Lower leg skin (tissue), 4 donors: ENCODE results near the gene CBX4. TPM values are rescaled to one million over a fixed set of nuclear protein-coding genes. Genes with fewer than 3 reads are reported as not detected.
A peak's percentile ranks its signal among the peaks of the same experiment; 100 is the strongest.

Experiments used
- DNase-seq, 2 donors: peaks; one replicate each; pipeline ENCODE4 v3.0.0-alpha.2; 2019; ENCODE audit warnings: low spot score in 2 of 2
- H3K4me3 ChIP-seq: fragments of 200-600 bp; sonication (generic); 2 replicates; pipeline ENCODE4 v1.5.1; 2017; ENCODE audit warnings: mild to moderate bottlenecking, low read depth; ENCODE audit not compliant: poor library complexity, severe bottlenecking
- POLR2A ChIP-seq, 2 donors: fragments of 450-650 bp; IDR thresholded peaks; one replicate each; pipeline ENCODE4 v1.6.1; 2016 to 2017; ENCODE audit warnings: antibody characterized with exemption in 2 of 2, mild to moderate bottlenecking in 1 of 2, moderate library complexity in 1 of 2
- WGBS, 2 donors: methylation state at CpG; one replicate each; pipeline ENCODE4 v1.1.5; 2018; 5-methylcytosine and 5-hydroxymethylcytosine counted together
- intact Hi-C: fragments of 100-400 bp; cut with DNase I; formaldehyde crosslinking; loops from one replicate; pipeline ENCODE4 v1.15.0; 2023; ENCODE audit warnings: low total_unique reads
- total RNA-seq, 4 donors: library from RNA; depleted of rRNA; stranded (reverse); fragments of >200 nt; gene quantifications; one replicate each; pipeline ENCODE4 v1.1.0, GENCODE V29; 2016
- TF ChIP-seq, protein P1 (sequence below), 3 donors: fragments of 450-650 bp; IDR thresholded peaks; one replicate each; pipeline ENCODE4 v1.5.1; 2016; ENCODE audit warnings: antibody characterized with exemption in 3 of 3, mild to moderate bottlenecking in 3 of 3, moderate library complexity in 2 of 3

The CBX4 gene
- total RNA-seq, 4 donors from 2014 or later: 30.2 to 35.6 (median 32.2) TPM

DNA sequence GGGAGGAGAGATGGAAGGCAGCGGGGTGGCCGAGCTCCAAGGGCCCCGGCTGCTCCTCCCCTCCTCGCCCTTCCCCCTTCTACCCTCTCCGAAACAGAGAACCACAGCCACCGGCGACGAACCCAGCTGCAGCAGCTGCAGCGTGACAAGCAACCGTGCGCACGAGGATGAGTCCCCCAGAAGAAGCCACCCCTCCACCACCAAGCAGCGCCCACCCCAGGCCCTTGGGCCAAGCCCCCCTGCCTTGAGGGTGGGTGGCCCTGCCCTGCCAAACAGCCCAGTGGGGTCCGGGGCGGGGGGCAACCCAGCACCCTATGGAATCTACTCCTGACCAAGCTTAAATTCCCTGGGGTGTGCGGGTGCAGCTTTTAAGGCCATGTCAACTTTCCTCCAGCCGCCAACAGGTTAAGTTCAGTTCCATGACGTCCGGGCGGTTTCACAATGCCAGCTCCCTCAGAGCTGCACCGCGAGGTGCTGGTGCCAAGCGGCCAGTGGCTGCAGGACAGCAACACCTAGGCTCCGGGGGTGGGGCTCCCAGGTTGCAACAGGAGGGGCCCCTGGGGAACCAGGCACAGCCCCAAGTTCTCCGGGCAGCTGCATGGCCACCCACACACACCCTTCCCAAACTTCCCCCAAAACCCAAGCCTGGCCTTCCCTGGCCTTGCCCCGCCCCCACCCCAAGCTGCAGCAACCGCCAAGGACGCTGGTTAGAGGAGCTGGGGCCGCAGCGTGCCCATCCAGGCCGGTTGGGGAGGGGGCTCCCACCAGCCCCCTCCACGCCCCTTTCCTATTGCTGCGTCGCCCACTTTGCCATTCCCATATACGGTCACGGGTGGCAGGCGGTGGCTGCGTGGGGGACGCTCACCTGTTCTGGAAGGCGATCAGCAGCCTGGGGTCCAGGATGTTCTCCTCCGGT is 2.0 kb downstream of the CBX4 start:
- intact Hi-C loops: no loop called here
- 23 to 25% methylated on average over 31 to 36 of the region's 41 CpGs for WGBS, 2 donors
- no peak for TF ChIP-seq POLR2A (IDR thresholded peaks at IDR 0.05)
- TF ChIP-seq, protein P1, sequence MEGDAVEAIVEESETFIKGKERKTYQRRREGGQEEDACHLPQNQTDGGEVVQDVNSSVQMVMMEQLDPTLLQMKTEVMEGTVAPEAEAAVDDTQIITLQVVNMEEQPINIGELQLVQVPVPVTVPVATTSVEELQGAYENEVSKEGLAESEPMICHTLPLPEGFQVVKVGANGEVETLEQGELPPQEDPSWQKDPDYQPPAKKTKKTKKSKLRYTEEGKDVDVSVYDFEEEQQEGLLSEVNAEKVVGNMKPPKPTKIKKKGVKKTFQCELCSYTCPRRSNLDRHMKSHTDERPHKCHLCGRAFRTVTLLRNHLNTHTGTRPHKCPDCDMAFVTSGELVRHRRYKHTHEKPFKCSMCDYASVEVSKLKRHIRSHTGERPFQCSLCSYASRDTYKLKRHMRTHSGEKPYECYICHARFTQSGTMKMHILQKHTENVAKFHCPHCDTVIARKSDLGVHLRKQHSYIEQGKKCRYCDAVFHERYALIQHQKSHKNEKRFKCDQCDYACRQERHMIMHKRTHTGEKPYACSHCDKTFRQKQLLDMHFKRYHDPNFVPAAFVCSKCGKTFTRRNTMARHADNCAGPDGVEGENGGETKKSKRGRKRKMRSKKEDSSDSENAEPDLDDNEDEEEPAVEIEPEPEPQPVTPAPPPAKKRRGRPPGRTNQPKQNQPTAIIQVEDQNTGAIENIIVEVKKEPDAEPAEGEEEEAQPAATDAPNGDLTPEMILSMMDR (IDR thresholded peaks at IDR 0.05): no peak
- peak; percentile 60 to 95 for DNase-seq
- no peak overlapping the region for H3K4me3 ChIP-seq

- intact Hi-C loops: no loop called here
- no peak overlapping the region for H3K4me3 ChIP-seq
- 30 to 43% methylated on average over 17 to 18 of the region's 18 CpGs for WGBS, 2 donors
- TF ChIP-seq POLR2A (IDR thresholded peaks at IDR 0.05): no peak
- TF ChIP-seq, protein P1 (IDR thresholded peaks at IDR 0.05): no peak
- peak in 1 of 2 donors; percentile 48 for DNase-seq
Observed at GRCh38 chr17:79836510-79836971, 2.7 kb downstream of the CBX4 start.

- TF ChIP-seq, protein P1 (IDR thresholded peaks at IDR 0.05): no peak
- no peak for TF ChIP-seq POLR2A (IDR thresholded peaks at IDR 0.05)
- intact Hi-C loops: no loop called here
- peak in 1 of 2 donors; percentile 52 for DNase-seq
- H3K4me3 ChIP-seq: no peak overlapping the region
- WGBS, 2 donors: 68 to 78% methylated on average over 22 to 23 of the region's 24 CpGs
Observed at GRCh38 chr17:79835953-79836509, 3.2 kb downstream of the CBX4 start.

- intact Hi-C loops: no loop called here
- no peak for DNase-seq
- 84 to 90% methylated on average over 13 of the region's 13 CpGs for WGBS, 2 donors
- no peak overlapping the region for H3K4me3 ChIP-seq
- TF ChIP-seq POLR2A (IDR thresholded peaks at IDR 0.05): no peak
- TF ChIP-seq, protein P1 (IDR thresholded peaks at IDR 0.05): no peak
Observed at GRCh38 chr17:79835470-79835899, 3.8 kb downstream of the CBX4 start.

DNA sequence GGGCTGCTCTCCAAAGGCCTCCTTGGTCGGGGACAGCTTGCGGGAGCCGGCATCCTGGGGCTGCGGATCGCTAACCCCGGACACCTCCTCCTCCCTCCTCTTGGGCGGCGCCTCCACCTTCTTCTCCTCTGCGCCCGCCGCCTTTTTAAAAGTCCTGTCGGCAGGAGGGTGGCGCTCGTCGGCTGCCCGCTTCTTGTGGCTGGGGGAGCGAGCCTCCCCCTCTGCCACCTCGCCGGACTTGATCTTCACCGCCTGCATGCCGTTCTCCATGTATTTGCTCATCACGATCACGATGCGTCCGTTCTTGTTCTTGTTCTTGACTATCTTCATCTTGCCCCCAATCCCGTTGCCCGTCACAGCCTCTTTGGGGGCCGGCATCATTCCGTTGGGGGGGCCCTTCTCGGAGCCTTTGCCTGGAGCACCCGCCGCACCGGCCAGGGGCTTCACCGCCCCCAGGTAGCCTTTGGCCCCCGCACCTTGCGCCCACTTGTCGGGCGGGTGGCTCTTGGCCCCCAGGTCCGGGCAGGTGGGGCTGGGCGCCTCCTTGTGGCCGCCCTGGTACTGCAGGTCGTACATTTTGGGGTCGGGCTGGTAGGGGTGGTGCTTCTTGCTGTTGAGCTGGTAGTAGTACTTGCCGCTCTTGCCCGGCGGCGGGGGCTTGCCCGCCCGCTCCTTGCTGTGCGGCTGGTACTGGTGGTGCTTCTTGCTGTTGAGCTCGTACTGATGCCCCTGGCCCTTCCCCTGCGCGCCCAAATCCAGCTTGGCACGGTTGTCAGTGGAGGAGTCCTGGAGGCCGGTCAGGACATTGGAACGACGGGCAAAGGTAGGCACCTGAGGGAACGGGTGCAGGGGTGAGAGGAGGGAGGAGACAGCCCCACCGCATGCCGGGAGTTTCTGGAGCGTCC is 4.4 kb downstream of the CBX4 start:
- intact Hi-C loops: no loop called here
- 90 to 91% methylated on average over 61 of the region's 61 CpGs for WGBS, 2 donors
- no peak for TF ChIP-seq POLR2A (IDR thresholded peaks at IDR 0.05)
- TF ChIP-seq, protein P1 (IDR thresholded peaks at IDR 0.05): no peak
- H3K4me3 ChIP-seq: no peak overlapping the region
- peak in 1 of 2 donors; percentile 18 for DNase-seq
